MCF 10A (cell line): ENCODE measurements around the gene RXFP1. TPM values are rescaled to one million over a fixed set of nuclear protein-coding genes. Genes with fewer than 3 reads are reported as not detected.

Experiments used
- BruUV-seq: library from RNA; stranded (reverse); fragments of 400-500 nt; replicated peaks from 2 replicates; lab custom pipeline; 2021; lab: Mats Ljungman, UMichigan
- CTCF ChIA-PET: fragments of 300-600 bp; sonication (Branson Sonifier 250); formaldehyde crosslinking; extraction: SDS; loops from one replicate; lab custom pipeline; 2021; ENCODE audit warnings: antibody characterized with exemption, inconsistent platforms; lab: Yijun Ruan, JAX
- POLR2A ChIA-PET: fragments of 300-600, 350-650 bp; sonication (Branson Sonifier 250); formaldehyde crosslinking; extraction: SDS; loops from one replicate; lab custom pipeline; 2020; ENCODE audit warnings: antibody characterized with exemption, inconsistent platforms; lab: Yijun Ruan, JAX
- DNase-seq: peaks from one replicate; pipeline ENCODE4 v3.0.0-alpha.2; 2018; ENCODE audit not compliant: unreplicated experiment
- H3K27ac Mint-ChIP-seq: one replicate; pipeline ENCODE4 v1.8.0; 2022; ENCODE audit warnings: mild to moderate bottlenecking, low read depth, mixed read lengths; ENCODE audit not compliant: unreplicated experiment
- H3K27me3 Mint-ChIP-seq: one replicate; pipeline ENCODE4 v1.8.0; 2022; ENCODE audit warnings: mixed read lengths; ENCODE audit not compliant: insufficient read depth, unreplicated experiment
- H3K36me3 Mint-ChIP-seq: one replicate; pipeline ENCODE4 v1.8.0; 2022; ENCODE audit warnings: mild to moderate bottlenecking, moderate library complexity, mixed read lengths; ENCODE audit not compliant: insufficient read depth, unreplicated experiment
- H3K4me1 Mint-ChIP-seq: one replicate; pipeline ENCODE4 v1.8.0; 2022; ENCODE audit warnings: mixed read lengths; ENCODE audit not compliant: insufficient read depth, unreplicated experiment
- H3K4me3 Mint-ChIP-seq: one replicate; pipeline ENCODE4 v1.8.0; 2022; ENCODE audit warnings: mild to moderate bottlenecking, moderate library complexity, mixed read lengths; ENCODE audit not compliant: unreplicated experiment
- H3K9me3 Mint-ChIP-seq: one replicate; pipeline ENCODE4 v1.8.0; 2022; ENCODE audit warnings: mixed read lengths; ENCODE audit not compliant: unreplicated experiment
- intact Hi-C: fragments of 100-400 bp; cut with micrococcal nuclease; formaldehyde crosslinking; loops from 2 replicates; pipeline ENCODE4 v1.14.1; 2022
- total RNA-seq: library from RNA; stranded (reverse); gene quantifications from 2 replicates; pipeline ENCODE4 v1.2.3, GENCODE V29; 2022
- TF ChIP-seq, protein P1 (sequence below): fragments of 200-600 bp; IDR thresholded peaks from one replicate; pipeline ENCODE4 v1.8.0; 2022; ENCODE audit warnings: antibody characterized with exemption, mild to moderate bottlenecking; ENCODE audit not compliant: unreplicated experiment

RXFP1 gene
- total RNA-seq, 1 experiment from 2014 or later = 4.7 TPM

DNA sequence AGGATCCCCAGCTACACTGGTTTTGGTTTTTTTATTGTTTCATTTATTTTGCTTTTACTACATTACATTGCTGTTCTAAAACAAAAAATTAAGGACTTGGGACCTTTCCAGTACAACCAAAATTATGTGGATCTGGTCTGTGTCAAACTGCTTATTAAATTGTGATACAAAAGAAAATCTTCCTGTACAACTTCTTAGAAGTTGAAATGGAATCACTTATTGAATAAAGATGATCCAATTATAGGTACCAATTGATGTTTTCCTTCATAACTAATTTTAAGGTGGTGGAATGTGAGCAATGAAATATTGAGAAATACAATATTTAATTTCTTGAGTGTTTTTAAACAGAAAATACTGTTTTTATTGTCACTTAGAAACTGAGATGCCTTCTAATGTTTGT lies 82.7 kb downstream of the RXFP1 start:
- no peak overlapping the region for H3K4me3 Mint-ChIP-seq
- ChIA-PET POLR2A (no interaction called here), CTCF (no interaction called here)
- H3K9me3 Mint-ChIP-seq = no peaks in the 10 kb centered on the region
- H3K36me3 Mint-ChIP-seq = peaks cover 6% of the 10 kb centered on the region
- TF ChIP-seq, protein P1, sequence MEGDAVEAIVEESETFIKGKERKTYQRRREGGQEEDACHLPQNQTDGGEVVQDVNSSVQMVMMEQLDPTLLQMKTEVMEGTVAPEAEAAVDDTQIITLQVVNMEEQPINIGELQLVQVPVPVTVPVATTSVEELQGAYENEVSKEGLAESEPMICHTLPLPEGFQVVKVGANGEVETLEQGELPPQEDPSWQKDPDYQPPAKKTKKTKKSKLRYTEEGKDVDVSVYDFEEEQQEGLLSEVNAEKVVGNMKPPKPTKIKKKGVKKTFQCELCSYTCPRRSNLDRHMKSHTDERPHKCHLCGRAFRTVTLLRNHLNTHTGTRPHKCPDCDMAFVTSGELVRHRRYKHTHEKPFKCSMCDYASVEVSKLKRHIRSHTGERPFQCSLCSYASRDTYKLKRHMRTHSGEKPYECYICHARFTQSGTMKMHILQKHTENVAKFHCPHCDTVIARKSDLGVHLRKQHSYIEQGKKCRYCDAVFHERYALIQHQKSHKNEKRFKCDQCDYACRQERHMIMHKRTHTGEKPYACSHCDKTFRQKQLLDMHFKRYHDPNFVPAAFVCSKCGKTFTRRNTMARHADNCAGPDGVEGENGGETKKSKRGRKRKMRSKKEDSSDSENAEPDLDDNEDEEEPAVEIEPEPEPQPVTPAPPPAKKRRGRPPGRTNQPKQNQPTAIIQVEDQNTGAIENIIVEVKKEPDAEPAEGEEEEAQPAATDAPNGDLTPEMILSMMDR = no peak
- intact Hi-C loops = no loop called here
- no TSS peak for BruUV-seq
- no peaks in the 10 kb centered on the region for H3K4me1 Mint-ChIP-seq
- no peak for DNase-seq
- no peak overlapping the region for H3K27ac Mint-ChIP-seq
- no peaks in the 10 kb centered on the region for H3K27me3 Mint-ChIP-seq

DNA sequence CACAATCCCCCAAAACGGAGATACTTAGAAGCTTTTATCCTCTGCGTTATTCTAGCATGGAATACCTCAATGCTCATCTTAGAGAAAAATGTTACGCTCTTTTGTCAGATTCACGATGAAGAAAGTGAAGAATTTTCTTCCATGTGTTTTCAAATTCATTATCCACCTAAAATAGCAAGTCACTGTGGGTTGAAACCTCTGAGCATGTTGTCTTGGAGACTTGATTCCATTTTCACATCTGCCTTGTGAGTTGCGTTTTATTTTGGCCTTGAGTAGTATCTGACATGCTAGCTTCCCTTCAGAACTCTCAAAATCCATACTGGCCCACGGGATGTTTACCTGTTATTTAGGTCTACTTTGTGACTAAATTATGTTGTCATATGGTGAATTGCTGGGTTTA lies 83.7 kb downstream of the RXFP1 start:
- POLR2A ChIA-PET = interaction anchor here (1.2 to 1.5 kb wide), 2 partner anchors 9 to 35 kb away, joined by 3 read pairs; no protein-coding TSS in a partner anchor
- DNase-seq = no peak
- BruUV-seq = no TSS peak

DNA sequence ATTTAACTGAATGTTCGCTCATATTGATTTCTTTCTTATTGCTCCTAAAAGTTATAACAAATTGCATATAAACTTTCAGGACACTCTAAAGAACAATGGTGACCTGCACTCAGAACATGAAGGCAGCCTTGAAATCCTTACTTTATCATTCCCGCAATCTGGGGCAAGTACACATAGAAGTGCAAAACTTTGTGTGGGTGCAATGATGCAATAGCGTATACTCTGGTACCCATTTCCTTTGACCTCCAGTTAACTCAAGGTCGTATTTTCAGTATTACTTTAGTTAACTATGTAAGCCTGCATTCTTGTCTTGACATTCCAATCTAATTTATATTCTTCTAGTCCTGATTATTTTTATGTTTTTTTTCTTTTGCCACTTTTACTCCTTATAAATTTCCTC lies 85.3 kb downstream of the RXFP1 start:
- peaks cover 13% of the 10 kb centered on the region for H3K4me1 Mint-ChIP-seq
- BruUV-seq = no TSS peak
- TF ChIP-seq, protein P1 = no peak

More for the DNA sequence above, 83.7 kb downstream of the RXFP1 start:
- Mint-ChIP-seq H3K36me3 (peaks cover 6% of the 10 kb centered on the region), H3K27ac (no peak overlapping the region), H3K4me1 (no peaks in the 10 kb centered on the region), H3K9me3 (no peaks in the 10 kb centered on the region), H3K27me3 (no peaks in the 10 kb centered on the region), H3K4me3 (no peak overlapping the region)
- intact Hi-C loops = no loop called here
- TF ChIP-seq, protein P1 = no peak
- CTCF ChIA-PET = no interaction called here

DNA sequence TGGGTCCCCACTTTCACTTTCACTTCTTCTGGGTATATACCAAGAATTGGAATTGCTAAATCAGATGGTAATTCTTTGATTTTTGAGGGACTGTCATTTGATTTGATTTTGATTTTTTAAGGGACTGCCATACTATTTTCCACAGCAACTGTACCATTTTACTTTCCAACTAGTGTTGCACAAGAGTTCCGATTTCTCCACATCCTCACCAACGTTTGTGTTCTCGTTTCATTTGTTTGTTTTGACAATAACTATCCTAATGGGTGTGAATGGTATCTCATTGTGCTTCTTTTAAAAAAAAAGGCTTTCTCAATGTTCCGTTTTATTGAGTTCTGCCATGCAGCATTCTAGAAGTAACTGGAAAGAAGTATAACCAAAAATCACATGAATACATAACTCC lies 87.4 kb downstream of the RXFP1 start:
- H3K9me3 Mint-ChIP-seq = no peaks in the 10 kb centered on the region
- peaks cover 6% of the 10 kb centered on the region for H3K36me3 Mint-ChIP-seq
- TF ChIP-seq, protein P1 = no peak
- peaks cover 13% of the 10 kb centered on the region for H3K4me1 Mint-ChIP-seq
- H3K27ac Mint-ChIP-seq = no peak overlapping the region
- no peak for DNase-seq
- H3K4me3 Mint-ChIP-seq = no peak overlapping the region
- intact Hi-C loops = no loop called here
- ChIA-PET CTCF (interaction anchor here (1.1 to 1.5 kb wide), 2 partner anchors 349 to 354 kb away, joined by 3 read pairs; no protein-coding TSS in a partner anchor), POLR2A (no interaction called here)
- H3K27me3 Mint-ChIP-seq = no peaks in the 10 kb centered on the region
- no TSS peak for BruUV-seq

More for the DNA sequence above, 85.3 kb downstream of the RXFP1 start:
- H3K27ac Mint-ChIP-seq = no peak overlapping the region
- H3K36me3 Mint-ChIP-seq = peaks cover 6% of the 10 kb centered on the region
- POLR2A ChIA-PET = no interaction called here
- H3K4me3 Mint-ChIP-seq = no peak overlapping the region
- no peak for DNase-seq
- CTCF ChIA-PET = no interaction called here
- no peaks in the 10 kb centered on the region for H3K27me3 Mint-ChIP-seq
- intact Hi-C loops = no loop called here
- no peaks in the 10 kb centered on the region for H3K9me3 Mint-ChIP-seq
